ENCODE measurements around the gene LORICRIN. TPM values are rescaled to one million over a fixed set of nuclear protein-coding genes. Genes with fewer than 3 reads are reported as not detected.

LORICRIN gene
- total and polyA plus RNA-seq, 4 donors: not detected

DNA sequence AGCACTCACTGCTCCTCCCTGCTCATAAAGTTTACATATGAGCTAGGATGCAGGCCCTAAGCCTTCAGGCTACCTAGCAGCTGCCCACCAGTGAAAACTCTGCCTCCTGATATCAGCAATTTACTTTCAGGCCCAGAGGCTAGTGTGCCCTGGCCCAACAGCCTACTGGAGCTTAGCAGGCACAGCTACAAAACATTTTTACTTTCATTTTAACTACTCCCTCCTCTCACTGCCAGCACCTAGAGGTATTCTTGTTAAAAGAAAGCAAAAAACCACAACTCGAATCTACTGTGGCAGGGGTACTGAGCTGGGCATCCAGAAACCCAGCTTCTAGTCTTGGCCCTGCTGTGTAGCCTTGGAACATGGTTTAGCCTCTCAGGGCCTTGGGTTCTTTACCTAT lies 5.8 kb upstream of the LORICRIN start (continued):
- TF ChIP-seq, protein P1, sequence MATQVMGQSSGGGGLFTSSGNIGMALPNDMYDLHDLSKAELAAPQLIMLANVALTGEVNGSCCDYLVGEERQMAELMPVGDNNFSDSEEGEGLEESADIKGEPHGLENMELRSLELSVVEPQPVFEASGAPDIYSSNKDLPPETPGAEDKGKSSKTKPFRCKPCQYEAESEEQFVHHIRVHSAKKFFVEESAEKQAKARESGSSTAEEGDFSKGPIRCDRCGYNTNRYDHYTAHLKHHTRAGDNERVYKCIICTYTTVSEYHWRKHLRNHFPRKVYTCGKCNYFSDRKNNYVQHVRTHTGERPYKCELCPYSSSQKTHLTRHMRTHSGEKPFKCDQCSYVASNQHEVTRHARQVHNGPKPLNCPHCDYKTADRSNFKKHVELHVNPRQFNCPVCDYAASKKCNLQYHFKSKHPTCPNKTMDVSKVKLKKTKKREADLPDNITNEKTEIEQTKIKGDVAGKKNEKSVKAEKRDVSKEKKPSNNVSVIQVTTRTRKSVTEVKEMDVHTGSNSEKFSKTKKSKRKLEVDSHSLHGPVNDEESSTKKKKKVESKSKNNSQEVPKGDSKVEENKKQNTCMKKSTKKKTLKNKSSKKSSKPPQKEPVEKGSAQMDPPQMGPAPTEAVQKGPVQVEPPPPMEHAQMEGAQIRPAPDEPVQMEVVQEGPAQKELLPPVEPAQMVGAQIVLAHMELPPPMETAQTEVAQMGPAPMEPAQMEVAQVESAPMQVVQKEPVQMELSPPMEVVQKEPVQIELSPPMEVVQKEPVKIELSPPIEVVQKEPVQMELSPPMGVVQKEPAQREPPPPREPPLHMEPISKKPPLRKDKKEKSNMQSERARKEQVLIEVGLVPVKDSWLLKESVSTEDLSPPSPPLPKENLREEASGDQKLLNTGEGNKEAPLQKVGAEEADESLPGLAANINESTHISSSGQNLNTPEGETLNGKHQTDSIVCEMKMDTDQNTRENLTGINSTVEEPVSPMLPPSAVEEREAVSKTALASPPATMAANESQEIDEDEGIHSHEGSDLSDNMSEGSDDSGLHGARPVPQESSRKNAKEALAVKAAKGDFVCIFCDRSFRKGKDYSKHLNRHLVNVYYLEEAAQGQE (IDR thresholded peaks at IDR 0.05): no peak
- no peak for TF ChIP-seq NR2F2 (IDR thresholded peaks at IDR 0.05)
- TF ChIP-seq FOXA1 (IDR thresholded peaks at IDR 0.05): no peak
- no peak for TF ChIP-seq TAF1 (conservative IDR thresholded peaks at IDR 0.05)

DNA sequence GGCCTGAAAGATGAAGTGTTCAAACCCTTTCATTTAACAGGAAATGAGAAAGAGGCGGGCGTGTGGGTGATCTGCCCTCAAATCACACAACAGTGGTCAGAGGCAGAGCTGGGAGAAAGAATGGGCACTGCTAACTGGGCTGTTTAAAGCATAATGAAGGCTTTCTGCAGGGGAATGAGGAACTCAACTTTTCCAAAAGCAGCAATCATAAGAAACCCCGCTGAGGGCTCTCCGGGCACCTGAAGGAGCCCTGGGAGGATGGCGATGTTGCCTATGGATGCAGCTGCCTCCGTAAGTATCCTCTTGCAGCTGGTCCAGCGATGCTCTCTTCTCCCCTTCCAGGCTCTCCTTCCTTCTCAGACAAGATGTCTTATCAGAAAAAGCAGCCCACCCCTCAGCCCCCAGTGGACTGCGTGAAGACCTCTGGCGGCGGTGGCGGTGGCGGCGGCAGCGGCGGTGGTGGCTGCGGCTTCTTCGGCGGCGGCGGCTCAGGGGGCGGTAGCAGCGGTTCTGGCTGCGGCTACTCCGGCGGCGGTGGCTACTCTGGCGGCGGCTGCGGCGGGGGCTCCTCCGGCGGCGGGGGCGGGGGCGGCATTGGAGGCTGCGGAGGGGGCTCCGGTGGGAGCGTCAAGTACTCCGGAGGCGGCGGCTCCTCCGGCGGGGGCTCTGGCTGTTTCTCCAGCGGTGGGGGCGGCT lies 1.2 kb downstream of the LORICRIN start:
- Histone ChIP-seq H3K9ac (ENCODE audit: low read depth in 1 of 2, low read length in 2 of 2) (no peak overlapping the region), H3K27me3 (ENCODE audit: control insufficient read depth in 4 of 4, insufficient read depth in 4 of 4, low read length in 3 of 4) (peaks cover 7 to 18% (median 9%) of the 10 kb centered on the region in 4 donors), H3K4me3 (ENCODE audit: low read depth in 1 of 3, low read length in 3 of 3) (peak overlapping the region in 1 of 3 donors; percentile 55), H3K36me3 (ENCODE audit: control insufficient read depth in 4 of 4, insufficient read depth in 3 of 4, low read depth in 1 of 4, low read length in 3 of 4) (no peaks in the 10 kb centered on the region), H3K9me3 (ENCODE audit: control insufficient read depth in 4 of 4, low read length in 3 of 4) (no peaks in the 10 kb centered on the region), H3K4me1 (ENCODE audit: control insufficient read depth in 4 of 4, insufficient read depth in 4 of 4, low read length in 3 of 4) (peaks cover 5 to 10% (median 7%) of the 10 kb centered on the region in 4 donors), H3K27ac (ENCODE audit: low read depth in 1 of 2, low read length in 2 of 2) (no peak overlapping the region)
- WGBS: 17% methylated on average over 45 of the region's 45 CpGs
- no peak for TF ChIP-seq EGR1 (IDR thresholded peaks at IDR 0.05; ENCODE audit: low read depth in 2 of 2)
- TF ChIP-seq, protein P2, sequence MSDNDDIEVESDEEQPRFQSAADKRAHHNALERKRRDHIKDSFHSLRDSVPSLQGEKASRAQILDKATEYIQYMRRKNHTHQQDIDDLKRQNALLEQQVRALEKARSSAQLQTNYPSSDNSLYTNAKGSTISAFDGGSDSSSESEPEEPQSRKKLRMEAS (IDR thresholded peaks at IDR 0.05): no peak
- no peak for TF ChIP-seq FOXA2 (IDR thresholded peaks at IDR 0.05)
- TF ChIP-seq RXRA (IDR thresholded peaks at IDR 0.05): no peak
- no peak for TF ChIP-seq SP1 (IDR thresholded peaks at IDR 0.05)
- TF ChIP-seq, protein P1 (IDR thresholded peaks at IDR 0.05): no peak
- TF ChIP-seq HNF4A (conservative IDR thresholded peaks at IDR 0.05): no peak
- TF ChIP-seq JUND (IDR thresholded peaks at IDR 0.05): no peak
- TF ChIP-seq, protein P3, sequence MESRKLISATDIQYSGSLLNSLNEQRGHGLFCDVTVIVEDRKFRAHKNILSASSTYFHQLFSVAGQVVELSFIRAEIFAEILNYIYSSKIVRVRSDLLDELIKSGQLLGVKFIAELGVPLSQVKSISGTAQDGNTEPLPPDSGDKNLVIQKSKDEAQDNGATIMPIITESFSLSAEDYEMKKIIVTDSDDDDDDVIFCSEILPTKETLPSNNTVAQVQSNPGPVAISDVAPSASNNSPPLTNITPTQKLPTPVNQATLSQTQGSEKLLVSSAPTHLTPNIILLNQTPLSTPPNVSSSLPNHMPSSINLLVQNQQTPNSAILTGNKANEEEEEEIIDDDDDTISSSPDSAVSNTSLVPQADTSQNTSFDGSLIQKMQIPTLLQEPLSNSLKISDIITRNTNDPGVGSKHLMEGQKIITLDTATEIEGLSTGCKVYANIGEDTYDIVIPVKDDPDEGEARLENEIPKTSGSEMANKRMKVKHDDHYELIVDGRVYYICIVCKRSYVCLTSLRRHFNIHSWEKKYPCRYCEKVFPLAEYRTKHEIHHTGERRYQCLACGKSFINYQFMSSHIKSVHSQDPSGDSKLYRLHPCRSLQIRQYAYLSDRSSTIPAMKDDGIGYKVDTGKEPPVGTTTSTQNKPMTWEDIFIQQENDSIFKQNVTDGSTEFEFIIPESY (IDR thresholded peaks at IDR 0.05): no peak
- no peak for TF ChIP-seq YY1 (IDR thresholded peaks at IDR 0.05)
- no peak for TF ChIP-seq NR2F2 (IDR thresholded peaks at IDR 0.05)
- TF ChIP-seq FOXA1 (IDR thresholded peaks at IDR 0.05): no peak
- TF ChIP-seq, protein P4, sequence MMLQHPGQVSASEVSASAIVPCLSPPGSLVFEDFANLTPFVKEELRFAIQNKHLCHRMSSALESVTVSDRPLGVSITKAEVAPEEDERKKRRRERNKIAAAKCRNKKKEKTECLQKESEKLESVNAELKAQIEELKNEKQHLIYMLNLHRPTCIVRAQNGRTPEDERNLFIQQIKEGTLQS (IDR thresholded peaks at IDR 0.05): no peak
- TF ChIP-seq TAF1 (conservative IDR thresholded peaks at IDR 0.05): no peak
- no peak for TF ChIP-seq HNF4G (IDR thresholded peaks at IDR 0.05)
- TF ChIP-seq, protein P5, sequence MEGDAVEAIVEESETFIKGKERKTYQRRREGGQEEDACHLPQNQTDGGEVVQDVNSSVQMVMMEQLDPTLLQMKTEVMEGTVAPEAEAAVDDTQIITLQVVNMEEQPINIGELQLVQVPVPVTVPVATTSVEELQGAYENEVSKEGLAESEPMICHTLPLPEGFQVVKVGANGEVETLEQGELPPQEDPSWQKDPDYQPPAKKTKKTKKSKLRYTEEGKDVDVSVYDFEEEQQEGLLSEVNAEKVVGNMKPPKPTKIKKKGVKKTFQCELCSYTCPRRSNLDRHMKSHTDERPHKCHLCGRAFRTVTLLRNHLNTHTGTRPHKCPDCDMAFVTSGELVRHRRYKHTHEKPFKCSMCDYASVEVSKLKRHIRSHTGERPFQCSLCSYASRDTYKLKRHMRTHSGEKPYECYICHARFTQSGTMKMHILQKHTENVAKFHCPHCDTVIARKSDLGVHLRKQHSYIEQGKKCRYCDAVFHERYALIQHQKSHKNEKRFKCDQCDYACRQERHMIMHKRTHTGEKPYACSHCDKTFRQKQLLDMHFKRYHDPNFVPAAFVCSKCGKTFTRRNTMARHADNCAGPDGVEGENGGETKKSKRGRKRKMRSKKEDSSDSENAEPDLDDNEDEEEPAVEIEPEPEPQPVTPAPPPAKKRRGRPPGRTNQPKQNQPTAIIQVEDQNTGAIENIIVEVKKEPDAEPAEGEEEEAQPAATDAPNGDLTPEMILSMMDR (IDR thresholded peaks at IDR 0.05; ENCODE audit: low read depth, low read length, missing input control): no peak
- TF ChIP-seq RAD21 (IDR thresholded peaks at IDR 0.05): no peak
- TF ChIP-seq GABPA (IDR thresholded peaks at IDR 0.05 in 1 of 2, conservative IDR thresholded peaks at IDR 0.05 in 1 of 2): no peak
- DNase-seq (ENCODE audit: low spot score): no peak
